NCI-H2196 treated with DMSO at 0.1 percent for 48 hours (cell line): ENCODE measurements around the gene SLC44A5.
"Not testable (repeated sequence)": the region's sequence is repeated elsewhere in the genome, so short reads cannot be mapped to it uniquely, and the experiment has no call there.

ENCODE experiments used
- DNase-seq: peaks from one replicate; lab custom pipeline; 2025; ENCODE audit not compliant: unreplicated experiment; lab: John Stamatoyannopoulos, UW

The SLC44A5 gene

DNA sequence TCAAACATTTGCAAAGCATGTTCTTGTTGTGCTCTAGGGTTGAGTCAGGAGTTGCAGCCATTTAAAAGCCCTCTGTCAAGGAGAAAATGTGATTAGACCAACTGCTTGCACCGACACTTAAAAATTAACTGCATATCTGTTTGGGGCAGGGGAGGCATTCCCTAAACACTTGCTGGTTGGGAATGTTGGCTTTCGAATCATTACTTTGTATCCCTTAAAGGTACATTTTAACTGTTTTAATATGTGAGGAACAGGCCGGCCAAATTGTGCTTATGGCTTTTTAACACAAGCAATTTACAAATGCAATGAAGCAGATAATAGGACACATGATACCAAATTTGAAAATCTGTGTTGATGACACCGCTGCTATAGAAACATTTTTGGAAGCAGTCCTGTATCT is 317.6 kb downstream of the SLC44A5 start:
- no peak for DNase-seq

DNA sequence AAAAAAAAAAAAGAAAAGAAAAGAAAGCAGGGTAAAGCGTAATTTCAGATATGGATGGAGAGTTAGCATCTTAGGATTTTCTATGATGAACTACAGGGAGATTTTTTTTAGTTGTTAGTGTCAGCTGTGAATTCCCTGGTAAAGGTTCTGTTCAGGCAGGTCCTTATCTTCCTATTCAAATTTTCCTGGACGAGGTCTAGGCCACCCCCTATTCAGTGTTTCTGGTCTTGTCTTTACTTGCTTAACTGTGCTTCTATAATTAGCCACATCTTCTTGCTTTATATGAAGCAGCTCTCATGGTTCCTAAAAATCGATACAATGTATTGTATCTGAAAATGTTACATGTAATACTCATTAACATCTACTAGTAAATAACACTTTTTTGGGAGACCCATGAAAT is 318.9 kb downstream of the SLC44A5 start:
- no peak for DNase-seq

DNA sequence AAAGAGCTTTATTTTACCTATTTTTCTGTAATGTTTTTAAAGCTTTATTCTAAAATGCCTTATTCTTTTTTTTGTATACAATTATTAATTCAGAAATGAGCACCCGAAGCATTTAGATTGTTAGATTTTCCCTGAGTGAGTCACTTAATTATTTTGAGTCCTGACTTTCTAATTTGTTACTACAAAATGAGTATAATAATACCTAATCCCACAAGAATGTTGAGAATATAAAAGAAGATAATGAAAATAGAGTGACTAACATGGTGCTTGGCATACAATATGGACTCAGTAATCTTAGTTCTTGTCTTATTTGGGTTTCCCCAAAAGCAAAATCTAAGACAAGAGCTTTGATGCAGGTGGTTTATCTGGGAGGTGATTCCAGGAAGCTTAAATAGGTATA is 334.5 kb downstream of the SLC44A5 start:
- DNase-seq: no peak

DNA sequence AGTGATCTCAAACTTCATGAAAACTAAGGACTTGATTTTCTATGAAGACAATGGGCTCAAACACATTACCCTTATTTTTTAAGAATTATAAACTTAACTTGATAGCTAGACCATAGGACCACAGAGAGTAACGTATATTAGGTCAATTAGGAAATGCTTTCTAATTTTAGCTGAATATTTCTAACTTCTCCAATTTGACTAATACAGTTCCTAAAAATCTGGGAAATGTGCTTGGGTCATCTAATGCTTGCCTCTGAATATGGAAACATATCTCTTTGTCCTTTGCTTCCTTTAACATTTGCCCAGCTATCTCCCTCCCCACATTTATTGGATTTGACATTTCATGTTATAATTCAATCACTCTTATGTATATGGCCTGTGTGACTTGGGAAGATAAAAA is 335.3 kb downstream of the SLC44A5 start:
- DNase-seq: no peak

DNA sequence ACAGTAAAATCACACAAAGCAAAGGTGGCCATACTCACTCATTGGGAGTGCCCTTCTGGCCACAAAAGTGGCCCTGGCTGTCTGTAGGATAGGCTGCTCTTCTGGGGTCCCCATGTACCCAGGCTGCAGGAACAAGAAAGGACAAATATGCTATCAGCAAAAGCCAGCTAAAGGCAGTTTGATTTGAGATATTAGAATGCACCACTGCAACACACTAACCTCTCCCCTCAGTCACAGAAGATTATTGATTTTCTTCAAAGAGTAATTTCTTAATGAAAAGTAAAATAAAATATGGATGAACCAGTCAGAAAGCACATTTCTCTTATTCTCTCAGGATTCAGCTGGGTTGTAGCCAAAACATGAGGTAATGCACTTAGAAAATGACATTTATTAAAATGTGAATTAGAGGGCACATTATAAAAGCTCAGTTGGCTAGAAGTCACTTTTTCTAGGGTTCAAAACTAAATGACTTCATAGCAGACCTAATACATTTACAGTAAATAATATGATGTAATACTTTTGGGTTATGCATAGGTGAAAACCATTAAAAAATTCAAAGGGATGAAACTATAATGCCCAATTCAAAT is 335.9 kb downstream of the SLC44A5 start:
- DNase-seq: no peak

DNA sequence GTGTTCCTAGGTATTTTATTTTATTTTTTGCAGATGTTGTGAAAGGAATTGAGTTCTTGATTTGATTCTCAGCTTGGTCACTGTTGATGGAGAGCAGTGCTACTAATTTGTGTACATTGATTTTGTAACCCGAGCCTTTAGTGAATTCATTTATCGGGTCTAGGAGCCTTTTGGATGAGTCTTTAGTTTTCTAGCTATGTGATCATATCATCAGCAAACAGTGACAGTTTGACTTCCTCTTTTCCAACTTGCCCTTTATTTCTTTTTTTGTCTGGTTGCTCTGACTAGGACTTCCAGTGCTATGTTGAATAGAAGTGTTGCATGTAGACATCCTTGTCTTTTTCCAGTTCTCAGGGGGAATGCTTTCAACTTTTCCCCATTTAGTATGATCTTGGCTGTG is 337.8 kb downstream of the SLC44A5 start:
- DNase-seq: no peak

DNA sequence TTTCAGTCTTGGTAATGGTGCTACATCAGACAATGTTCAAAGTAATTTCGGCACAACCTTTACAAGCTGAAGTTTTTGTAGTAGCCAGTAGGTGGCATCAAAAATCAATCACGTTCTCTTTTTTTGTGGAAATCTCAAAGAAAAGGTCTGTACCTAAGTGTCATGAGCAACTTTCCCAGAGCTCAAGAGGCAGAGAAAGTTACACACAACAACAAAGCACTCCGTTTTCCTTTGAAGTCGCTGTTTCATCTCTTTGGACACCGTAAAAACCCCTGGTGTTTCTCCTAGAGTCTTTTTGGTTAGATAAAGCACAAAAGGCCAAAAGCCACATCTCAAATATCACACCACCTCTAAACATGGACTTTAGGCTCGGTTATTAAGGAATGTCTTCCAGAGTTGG is 345.1 kb downstream of the SLC44A5 start:
- peak; percentile 18 for DNase-seq

DNA sequence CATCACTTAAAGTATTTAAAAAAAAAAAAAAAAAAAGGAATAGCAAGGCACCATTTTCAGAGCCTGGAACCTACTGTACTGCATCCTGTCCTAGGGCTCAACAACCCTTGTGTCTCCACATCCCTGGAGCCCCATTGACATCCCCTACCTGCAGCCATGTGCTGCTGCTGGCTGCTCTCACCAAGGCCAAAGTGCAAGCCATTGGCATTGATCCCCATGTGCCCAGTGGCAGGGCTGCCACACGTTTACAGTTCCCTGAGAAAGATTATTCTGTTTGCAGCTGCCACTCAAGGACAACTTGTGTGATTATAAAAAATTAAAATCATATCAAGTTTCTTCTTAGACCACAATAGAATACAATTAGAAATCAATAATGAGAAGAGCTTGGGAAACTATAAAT is 346.8 kb downstream of the SLC44A5 start:
- DNase-seq: no peak

DNA sequence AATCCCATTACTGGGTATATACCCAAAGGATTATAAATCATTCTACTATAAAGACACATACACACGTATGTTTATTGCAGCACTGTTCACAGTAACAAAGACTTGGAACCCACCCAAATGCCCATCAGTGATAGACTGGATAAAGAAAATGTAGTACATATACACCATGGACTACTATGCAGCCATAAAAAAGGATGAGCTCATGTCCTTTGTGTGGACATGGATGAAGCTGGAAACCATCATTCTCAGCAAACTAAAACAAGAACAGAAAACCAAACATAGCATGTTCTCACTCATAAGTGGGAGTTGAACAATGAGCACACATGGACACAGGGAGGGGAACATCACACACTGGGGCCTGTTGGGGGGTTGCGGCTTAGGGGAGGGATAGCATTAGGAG is 347.3 kb downstream of the SLC44A5 start:
- not testable (repeated sequence) for DNase-seq

DNA sequence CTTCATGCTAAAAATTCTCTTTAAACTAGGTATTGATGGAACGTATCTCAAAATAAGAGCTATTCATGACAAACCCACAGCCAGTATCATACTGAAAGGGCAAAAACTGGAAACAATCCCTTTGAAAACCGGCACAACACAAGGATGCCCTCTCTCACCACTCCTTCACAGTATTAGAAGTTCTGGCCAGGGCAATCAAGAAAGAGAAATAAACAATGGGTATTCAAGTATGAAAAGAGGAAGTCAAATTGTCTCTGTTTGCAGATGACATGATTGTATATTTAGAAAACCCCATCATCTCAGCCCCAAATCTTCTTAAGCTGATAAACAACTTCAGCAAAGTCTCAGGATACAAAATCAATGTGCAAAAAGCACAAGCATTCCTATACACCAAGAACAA is 349.0 kb downstream of the SLC44A5 start:
- DNase-seq: not testable (repeated sequence)

DNA sequence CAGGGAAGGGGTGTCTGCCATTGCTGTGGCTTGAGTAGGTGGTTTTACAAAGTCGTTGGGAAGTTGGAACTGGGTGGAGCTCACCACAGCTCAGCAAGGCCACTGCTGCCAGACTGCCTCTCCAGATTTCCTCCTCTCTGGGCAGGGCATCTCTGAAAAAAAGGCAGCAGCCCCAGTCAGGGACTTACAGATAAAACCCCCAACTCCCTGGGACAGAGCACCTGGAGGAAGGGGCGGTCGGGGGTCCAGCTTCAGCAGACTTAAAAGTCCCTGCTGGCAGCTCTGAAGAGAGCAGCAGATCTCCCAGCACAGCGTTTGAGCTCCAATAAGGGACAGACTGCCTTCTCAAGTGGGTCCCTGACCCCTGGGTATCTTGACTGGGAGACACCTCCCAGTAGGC is 352.6 kb downstream of the SLC44A5 start:
- no peak for DNase-seq

DNA sequence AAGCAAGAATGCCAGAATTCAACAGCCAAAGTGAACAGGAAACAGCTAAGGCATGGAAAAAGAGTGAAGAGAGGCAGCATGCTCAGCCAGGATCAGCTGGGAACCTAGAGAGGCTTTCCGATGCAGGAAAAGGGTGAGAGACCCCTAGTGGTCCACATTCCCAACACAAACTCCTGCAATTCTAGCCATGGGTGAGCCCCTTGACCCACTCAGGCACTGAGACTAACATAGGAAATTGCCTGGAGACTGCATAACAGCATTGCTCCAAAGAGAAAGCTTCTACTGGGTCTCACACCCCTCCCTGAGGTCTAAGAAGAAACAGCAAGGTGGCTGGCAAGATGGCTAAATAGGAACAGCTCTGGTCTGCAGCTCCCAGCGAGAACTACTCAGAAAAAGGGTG is 353.5 kb downstream of the SLC44A5 start:
- DNase-seq: no peak

DNA sequence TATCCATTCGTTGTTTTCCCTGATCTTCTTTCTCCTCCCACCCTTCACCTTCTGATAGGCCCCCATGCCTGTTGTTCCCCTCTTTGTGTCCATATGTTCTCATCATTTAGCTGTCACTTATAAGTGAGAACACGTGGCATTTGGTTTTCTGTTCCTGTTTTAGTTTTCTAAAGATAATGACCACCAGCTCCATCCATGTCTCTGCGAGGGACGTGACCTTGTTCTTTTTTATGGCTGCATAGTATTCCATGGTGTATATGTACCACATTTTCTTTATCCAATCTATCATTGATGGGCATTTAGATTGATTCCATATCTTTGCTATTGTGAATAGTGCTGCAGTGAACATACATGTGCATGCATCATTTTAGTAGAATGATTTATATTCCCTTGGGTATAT is 360.8 kb downstream of the SLC44A5 start:
- DNase-seq: not testable (repeated sequence)

DNA sequence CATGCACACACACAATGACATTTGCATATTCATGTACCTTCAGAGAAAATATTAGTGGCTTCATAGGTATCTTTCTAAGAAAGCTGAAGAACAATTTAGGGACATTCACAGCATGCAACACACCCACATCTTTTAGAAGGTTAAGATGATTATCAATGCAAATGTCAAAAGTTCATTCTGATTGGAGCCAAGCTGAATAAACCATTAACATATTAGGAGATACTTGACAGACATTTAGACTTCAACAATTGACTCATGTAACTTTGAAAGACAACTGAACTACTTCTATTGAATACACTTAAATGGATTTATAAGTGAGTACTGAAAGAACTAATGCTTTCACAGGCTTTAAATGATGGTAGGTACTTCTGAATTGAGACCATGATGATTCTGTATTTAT is 365.7 kb downstream of the SLC44A5 start:
- DNase-seq: no peak

DNA sequence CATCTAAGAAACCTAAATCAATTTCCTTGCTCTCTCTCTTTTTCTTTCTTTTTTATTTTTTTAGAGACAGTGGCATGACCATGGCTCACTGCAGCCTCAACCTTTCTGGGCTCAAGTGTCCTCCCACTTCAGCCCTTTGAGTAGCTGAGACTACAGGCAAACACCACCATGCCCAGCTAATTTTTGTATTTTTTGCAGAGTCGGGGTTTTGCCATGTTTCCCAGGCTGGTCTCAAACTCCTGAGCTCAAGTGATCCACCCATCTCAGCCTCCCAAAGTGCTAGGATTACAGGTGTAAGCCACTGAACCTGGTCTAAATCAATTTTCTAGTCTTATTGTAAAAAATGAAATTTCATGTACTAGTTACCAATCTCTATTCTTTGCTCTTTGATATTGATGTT is 367.8 kb downstream of the SLC44A5 start:
- DNase-seq: no peak

DNA sequence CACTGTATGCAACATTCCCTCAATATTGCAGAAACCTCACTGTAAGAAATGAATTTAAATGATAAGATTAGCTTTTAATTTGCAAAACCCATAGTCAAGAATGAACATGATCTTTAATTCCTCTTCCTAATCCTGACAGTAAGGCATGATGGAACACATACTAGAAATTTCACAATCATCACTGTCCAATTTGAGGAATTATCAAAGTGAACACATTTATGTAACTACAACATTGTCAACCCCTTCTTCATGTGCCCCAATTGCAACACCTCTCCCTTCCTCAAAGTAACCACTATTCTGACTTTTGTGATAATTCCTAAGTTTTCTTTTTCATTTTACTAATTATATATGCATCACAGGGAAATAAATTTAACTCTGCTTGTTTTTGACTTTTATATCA is 373.6 kb downstream of the SLC44A5 start:
- no peak for DNase-seq

DNA sequence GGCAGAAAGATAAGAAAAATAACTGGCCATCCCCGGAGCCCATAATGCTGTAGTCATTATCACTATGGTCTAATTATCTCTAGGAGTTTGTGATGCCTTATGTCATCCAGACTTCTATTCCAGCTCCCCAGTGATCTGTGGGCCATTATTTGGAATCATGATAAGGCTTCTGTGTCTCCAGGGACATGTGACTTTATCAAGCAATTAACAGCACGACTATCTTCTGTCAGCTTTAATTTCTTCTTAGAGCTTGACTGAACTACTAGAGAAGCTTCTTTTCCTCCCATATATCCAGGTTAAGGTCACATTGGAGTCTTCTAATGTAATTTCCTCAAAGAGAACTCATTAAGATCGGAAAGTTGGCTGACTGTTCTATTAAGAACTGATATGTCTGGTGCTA is 376.4 kb downstream of the SLC44A5 start:
- no peak for DNase-seq

DNA sequence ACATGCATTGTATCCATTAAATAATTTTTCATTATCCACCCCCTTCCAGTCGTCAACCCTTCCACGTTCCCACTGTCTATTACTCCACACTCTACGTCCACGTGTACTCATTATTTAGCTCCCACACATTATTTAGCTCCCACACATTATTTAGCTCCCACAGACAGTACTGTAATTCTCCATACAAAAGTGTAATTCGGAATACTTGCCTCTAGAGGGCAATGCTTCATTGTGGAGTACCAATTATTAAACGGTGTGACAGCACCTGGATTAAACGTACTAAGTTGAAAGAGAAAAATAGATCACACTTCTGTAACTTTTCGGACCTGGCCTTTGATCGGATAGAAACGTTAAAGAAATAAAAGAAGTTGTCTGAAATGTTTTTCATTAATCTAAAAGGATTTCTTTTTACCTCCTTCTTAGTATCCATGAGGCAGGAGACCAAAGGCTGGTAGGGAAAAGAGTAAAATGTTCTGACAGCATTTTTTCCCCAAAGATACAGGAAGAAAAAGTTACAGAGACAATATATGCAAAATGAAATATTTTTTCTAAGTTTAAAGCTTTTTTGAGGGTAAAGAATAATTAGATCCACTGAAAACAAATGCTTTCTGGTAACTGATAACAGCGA is 377.5 kb downstream of the SLC44A5 start:
- DNase-seq: no peak

DNA sequence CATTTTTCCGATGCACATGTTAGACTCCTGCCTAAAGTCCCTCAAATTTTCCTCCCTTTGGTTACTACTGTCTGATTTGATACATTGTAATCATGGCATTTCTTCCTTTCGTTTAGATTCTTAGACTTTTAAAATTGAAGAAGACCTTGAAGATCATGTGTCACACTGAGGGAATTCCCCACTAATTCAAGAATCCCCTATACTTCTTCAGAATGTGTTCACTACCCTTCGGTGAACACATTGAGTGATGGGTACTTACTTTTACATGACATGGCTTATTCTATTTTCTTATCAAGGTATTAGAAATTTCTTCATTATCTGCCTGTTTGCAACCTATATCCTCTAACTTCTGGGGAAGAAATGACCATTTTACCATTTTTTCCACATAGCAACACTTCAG is 390.8 kb downstream of the SLC44A5 start:
- DNase-seq: no peak

DNA sequence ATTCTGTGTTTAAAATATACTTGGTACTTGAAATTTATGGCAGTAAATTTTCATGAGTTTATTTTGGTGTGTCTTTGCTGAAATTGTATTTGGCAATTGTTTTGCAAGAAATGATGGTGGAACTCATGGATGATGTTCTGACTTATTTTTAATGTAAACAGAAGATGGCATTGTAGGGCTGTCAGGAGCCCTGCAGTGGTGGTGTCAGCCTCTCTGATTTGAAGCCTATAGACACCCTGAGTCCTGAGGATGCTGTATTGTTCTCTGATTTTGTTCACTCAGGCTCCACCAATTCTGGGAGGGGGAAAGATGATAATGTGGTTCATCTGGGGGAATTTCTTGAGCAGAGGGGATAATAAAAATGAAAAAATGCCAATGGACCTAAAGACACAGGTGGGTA is 396.9 kb downstream of the SLC44A5 start:
- no peak for DNase-seq

DNA sequence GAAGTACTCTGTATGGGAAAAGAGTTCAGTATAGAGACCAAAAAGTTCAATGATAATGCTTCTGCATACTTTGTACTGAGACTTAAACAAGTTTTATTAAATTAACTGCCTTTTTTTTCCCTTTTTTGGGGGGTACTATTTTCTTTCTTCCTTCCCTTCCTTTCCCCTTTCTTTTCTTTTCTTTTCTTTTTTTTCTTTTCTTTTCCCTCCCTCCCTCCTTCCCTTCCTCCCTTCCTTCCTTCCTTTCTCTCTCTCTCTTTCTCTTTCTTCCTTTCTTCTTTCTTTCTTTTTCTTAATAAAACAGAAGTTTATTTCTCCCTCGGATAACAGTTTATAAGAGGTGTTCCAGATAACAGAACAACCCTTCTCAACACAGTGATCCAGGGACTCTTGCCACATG is 399.3 kb downstream of the SLC44A5 start:
- no peak for DNase-seq

DNA sequence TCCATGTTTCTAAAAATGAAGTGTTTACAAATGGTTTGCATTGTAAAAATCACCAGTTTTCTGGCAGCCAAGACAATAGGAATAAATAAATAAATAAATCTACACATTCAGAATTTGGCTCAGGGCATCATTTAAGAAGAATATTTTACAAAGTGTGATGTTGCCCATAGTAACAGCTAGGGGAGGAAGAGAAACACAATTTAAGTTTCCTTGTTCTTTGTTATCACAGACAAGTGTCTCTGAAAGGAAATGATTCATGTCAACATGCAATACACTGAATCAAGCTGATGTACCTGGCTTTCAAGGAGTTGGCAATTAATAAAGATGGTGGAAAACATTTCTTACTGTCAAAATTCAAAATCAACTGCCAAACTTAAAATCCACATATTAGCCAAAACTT is 402.1 kb downstream of the SLC44A5 start:
- no peak for DNase-seq
